HL-60 (cell line): ENCODE measurements around the gene GNS.

Experiments
- DNase-seq, 2 experiments: peaks; one replicate each; pipeline ENCODE4 v3.0.0-alpha.2; 2010 to 2020; ENCODE audit warnings: low read depth in 1 of 2, low spot score in 1 of 2
- H3K27ac ChIP-seq: fragments of 250-450 bp; sonication (Bioruptor Pico); replicated peaks from 2 replicates; pipeline ENCODE4 v1.5.1; 2020; ENCODE audit warnings: mild to moderate bottlenecking, moderate library complexity
- H3K27me3 ChIP-seq: fragments of 250-450 bp; sonication (Bioruptor Pico); 2 replicates; pipeline ENCODE4 v1.5.1; 2021; ENCODE audit warnings: mild to moderate bottlenecking, moderate library complexity; ENCODE audit not compliant: insufficient read depth, poor library complexity, severe bottlenecking
- H3K4me3 ChIP-seq: replicated peaks from 2 replicates; pipeline ENCODE4 v1.5.1; 2011; ENCODE audit warnings: mild to moderate bottlenecking, control low read depth, low read length; ENCODE audit not compliant: insufficient read depth
- GABPA ChIP-seq: IDR thresholded peaks from 2 replicates; pipeline ENCODE4 v1.6.1; 2012; ENCODE audit warnings: low read depth
- POLR2AphosphoS5 ChIP-seq: IDR thresholded peaks from 2 replicates; pipeline ENCODE4 v1.6.1; 2012; ENCODE audit warnings: low read depth
- SPI1 ChIP-seq: IDR thresholded peaks from 2 replicates; pipeline ENCODE4 v1.6.1; 2012; ENCODE audit warnings: low read depth, mild to moderate bottlenecking, borderline replicate concordance
- TF ChIP-seq, protein P1 (sequence below): IDR thresholded peaks from 2 replicates; pipeline ENCODE4 v1.6.1; 2012; ENCODE audit warnings: low read depth; ENCODE audit not compliant: insufficient replicate concordance
- TF ChIP-seq, protein P2 (sequence below): IDR thresholded peaks from one replicate; pipeline ENCODE4 v1.5.1; 2011; ENCODE audit warnings: low read length, control low read depth, inconsistent platforms; ENCODE audit not compliant: insufficient read depth

Gene GNS

DNA sequence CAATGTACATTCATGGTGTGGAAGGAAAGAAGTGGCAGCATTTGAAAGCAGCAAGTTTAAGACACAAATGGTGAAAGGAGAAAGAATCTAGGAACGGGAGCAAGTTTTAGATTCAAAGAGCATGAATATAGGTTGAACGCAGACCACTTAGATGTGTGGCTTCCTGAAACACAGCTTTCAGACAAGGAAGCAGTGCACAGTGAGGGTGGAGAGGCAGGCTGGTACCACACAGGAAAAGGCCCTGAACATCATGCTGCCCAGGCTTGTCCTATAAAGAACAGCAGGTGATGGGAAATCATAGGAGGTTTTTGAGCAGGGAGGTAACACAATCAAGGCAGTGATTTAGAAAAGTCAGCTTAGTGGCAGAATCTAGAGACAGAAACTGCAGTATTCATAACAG, 35.6 kb downstream of the GNS start:
- Histone ChIP-seq H3K27ac (no peak overlapping the region), H3K27me3 (no peaks in the 10 kb centered on the region), H3K4me3 (no peak overlapping the region)
- DNase-seq: no peak
- TF ChIP-seq SPI1: no peak
- TF ChIP-seq POLR2AphosphoS5: no peak
- TF ChIP-seq, protein P1, sequence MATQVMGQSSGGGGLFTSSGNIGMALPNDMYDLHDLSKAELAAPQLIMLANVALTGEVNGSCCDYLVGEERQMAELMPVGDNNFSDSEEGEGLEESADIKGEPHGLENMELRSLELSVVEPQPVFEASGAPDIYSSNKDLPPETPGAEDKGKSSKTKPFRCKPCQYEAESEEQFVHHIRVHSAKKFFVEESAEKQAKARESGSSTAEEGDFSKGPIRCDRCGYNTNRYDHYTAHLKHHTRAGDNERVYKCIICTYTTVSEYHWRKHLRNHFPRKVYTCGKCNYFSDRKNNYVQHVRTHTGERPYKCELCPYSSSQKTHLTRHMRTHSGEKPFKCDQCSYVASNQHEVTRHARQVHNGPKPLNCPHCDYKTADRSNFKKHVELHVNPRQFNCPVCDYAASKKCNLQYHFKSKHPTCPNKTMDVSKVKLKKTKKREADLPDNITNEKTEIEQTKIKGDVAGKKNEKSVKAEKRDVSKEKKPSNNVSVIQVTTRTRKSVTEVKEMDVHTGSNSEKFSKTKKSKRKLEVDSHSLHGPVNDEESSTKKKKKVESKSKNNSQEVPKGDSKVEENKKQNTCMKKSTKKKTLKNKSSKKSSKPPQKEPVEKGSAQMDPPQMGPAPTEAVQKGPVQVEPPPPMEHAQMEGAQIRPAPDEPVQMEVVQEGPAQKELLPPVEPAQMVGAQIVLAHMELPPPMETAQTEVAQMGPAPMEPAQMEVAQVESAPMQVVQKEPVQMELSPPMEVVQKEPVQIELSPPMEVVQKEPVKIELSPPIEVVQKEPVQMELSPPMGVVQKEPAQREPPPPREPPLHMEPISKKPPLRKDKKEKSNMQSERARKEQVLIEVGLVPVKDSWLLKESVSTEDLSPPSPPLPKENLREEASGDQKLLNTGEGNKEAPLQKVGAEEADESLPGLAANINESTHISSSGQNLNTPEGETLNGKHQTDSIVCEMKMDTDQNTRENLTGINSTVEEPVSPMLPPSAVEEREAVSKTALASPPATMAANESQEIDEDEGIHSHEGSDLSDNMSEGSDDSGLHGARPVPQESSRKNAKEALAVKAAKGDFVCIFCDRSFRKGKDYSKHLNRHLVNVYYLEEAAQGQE: no peak
- TF ChIP-seq GABPA: no peak
- TF ChIP-seq, protein P2, sequence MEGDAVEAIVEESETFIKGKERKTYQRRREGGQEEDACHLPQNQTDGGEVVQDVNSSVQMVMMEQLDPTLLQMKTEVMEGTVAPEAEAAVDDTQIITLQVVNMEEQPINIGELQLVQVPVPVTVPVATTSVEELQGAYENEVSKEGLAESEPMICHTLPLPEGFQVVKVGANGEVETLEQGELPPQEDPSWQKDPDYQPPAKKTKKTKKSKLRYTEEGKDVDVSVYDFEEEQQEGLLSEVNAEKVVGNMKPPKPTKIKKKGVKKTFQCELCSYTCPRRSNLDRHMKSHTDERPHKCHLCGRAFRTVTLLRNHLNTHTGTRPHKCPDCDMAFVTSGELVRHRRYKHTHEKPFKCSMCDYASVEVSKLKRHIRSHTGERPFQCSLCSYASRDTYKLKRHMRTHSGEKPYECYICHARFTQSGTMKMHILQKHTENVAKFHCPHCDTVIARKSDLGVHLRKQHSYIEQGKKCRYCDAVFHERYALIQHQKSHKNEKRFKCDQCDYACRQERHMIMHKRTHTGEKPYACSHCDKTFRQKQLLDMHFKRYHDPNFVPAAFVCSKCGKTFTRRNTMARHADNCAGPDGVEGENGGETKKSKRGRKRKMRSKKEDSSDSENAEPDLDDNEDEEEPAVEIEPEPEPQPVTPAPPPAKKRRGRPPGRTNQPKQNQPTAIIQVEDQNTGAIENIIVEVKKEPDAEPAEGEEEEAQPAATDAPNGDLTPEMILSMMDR: no peak

DNA sequence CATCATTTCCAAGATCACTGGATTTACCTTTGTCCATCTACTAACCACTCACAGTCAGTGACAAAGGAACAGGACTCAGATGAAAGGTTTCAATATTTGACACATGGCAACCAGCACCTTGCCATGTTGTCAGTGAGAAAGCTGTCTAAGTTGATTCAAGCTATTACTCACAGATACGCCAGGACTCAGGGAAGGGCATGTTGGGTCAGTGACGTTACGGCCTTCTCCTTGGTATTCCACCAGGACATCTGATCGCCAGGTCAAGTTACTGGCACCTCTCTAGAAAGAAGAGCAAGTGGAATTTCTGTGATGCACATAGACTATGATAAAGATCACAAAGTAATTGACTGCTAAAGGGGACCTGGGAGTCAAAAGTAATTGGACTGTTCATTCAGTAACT, 36.4 kb downstream of the GNS start:
- no peak for DNase-seq
- no peak for TF ChIP-seq SPI1
- TF ChIP-seq POLR2AphosphoS5: no peak
- no peak for TF ChIP-seq GABPA
- TF ChIP-seq, protein P2: no peak
- TF ChIP-seq, protein P1: no peak
- Histone ChIP-seq H3K4me3 (no peak overlapping the region), H3K27me3 (no peaks in the 10 kb centered on the region), H3K27ac (no peak overlapping the region)

DNA sequence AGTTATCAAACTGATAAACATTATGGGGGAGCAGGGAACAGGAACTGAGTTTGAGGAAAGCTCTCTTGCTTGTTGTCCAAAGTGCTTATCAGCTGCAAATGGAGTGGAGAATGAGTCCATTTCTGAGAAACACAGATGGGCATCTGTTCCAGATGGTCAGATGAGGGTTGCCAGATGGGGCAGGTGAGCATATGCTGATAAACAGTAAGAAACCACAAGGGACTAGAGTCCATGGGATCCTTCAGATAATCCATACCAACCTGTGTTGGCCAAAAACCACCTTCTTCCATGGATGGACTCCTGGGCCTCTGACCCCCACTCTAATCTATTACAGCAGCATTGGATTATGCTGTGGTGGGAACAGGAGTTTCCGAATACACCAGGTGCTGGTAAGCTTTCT, 38.3 kb downstream of the GNS start:
- DNase-seq: no peak
- no peaks in the 10 kb centered on the region for H3K27me3 ChIP-seq
- H3K27ac ChIP-seq: no peak overlapping the region
- TF ChIP-seq SPI1: no peak
- TF ChIP-seq, protein P2: no peak
- TF ChIP-seq, protein P1: no peak
- H3K4me3 ChIP-seq: no peak overlapping the region
